MM.1S (cell line): ENCODE results near the gene CCDC138.

Experiments
- CTCF ChIP-seq: fragments of 300-600 bp; sonication (generic); IDR thresholded peaks from 2 replicates; pipeline ENCODE4 v1.5.1; 2016; ENCODE audit warnings: antibody characterized with exemption, low read length, mixed read lengths
- EZH2 ChIP-seq: fragments of 300-600 bp; sonication (generic); optimal IDR thresholded peaks from 2 replicates; pipeline ENCODE3; 2017; ENCODE audit warnings: low read depth, mild to moderate bottlenecking, antibody characterized with exemption, low read length, mixed read lengths

- no peak for TF ChIP-seq CTCF
- no peak for TF ChIP-seq EZH2
These were observed 131.7 kb downstream of the CCDC138 start for GRCh38 chr2:108918156-108918874.
